GM15510 (cell line): ENCODE data around the gene SSRP1.

ENCODE experiments used
- POLR2A ChIP-seq: IDR thresholded peaks from 3 replicates; pipeline ENCODE4 v1.6.1; 2011; ENCODE audit warnings: borderline replicate concordance; ENCODE audit not compliant: insufficient read length; ENCODE audit errors: extremely low read depth

The SSRP1 gene

GRCh38 chr11:57364851-57365660, 29.4 kb upstream of the SSRP1 start:
- no peak for TF ChIP-seq POLR2A

GRCh38 chr11:57363131-57364080, 27.7 kb upstream of the SSRP1 start:
- TF ChIP-seq POLR2A: no peak

GRCh38 chr11:57361926-57362325, 26.2 kb upstream of the SSRP1 start:
- TF ChIP-seq POLR2A: no peak

- TF ChIP-seq POLR2A: no peak
These were observed 25.3 kb upstream of the SSRP1 start for GRCh38 chr11:57360991-57361390.

- no peak for TF ChIP-seq POLR2A
These were observed 24.4 kb upstream of the SSRP1 start for GRCh38 chr11:57359896-57360690.

GRCh38 chr11:57359396-57359795, 23.7 kb upstream of the SSRP1 start:
- no peak for TF ChIP-seq POLR2A

GRCh38 chr11:57358991-57359390, 23.3 kb upstream of the SSRP1 start:
- no peak for TF ChIP-seq POLR2A

GRCh38 chr11:57358543-57358961, 22.9 kb upstream of the SSRP1 start:
- TF ChIP-seq POLR2A: no peak

- TF ChIP-seq POLR2A: no peak
These were observed 22.2 kb upstream of the SSRP1 start for GRCh38 chr11:57357856-57358255.

- TF ChIP-seq POLR2A: no peak
These were observed 21.6 kb upstream of the SSRP1 start for GRCh38 chr11:57357310-57357709.

GRCh38 chr11:57356268-57356667, 20.6 kb upstream of the SSRP1 start:
- no peak for TF ChIP-seq POLR2A

- TF ChIP-seq POLR2A: no peak
These were observed 19.0 kb upstream of the SSRP1 start for GRCh38 chr11:57354699-57355098.

- no peak for TF ChIP-seq POLR2A
These were observed 18.2 kb upstream of the SSRP1 start for GRCh38 chr11:57353852-57354251.

GRCh38 chr11:57353446-57353845, 17.8 kb upstream of the SSRP1 start:
- TF ChIP-seq POLR2A: no peak

- TF ChIP-seq POLR2A: no peak
These were observed 17.3 kb upstream of the SSRP1 start for GRCh38 chr11:57353036-57353435.

- TF ChIP-seq POLR2A: no peak
These were observed 14.0 kb upstream of the SSRP1 start for GRCh38 chr11:57349491-57350274.
